GM20431 (cell line): ENCODE measurements around the gene GPR3.
"Not testable (repeated sequence)": the region's sequence is repeated elsewhere in the genome, so short reads cannot be mapped to it uniquely, and the experiment has no call there.

Experiments
- in situ Hi-C: fragments of 300-500 bp; cut with MseI, MboI; formaldehyde crosslinking; loops from one replicate; pipeline ENCODE4 v1.15.0; 2020; ENCODE audit warnings: low sequenced_read_pairs; ENCODE audit not compliant: unreplicated experiment

GPR3 gene

GRCh38 chr1:27374362-27375086, 17.9 kb upstream of the GPR3 start, which contains the start of gene FCN3:
TSS of gene FCN3 (minus strand) at chr1:27374824. CDS start at chr1:27374818, 6 bp downstream.
- in situ Hi-C loops: no loop called here

DNA sequence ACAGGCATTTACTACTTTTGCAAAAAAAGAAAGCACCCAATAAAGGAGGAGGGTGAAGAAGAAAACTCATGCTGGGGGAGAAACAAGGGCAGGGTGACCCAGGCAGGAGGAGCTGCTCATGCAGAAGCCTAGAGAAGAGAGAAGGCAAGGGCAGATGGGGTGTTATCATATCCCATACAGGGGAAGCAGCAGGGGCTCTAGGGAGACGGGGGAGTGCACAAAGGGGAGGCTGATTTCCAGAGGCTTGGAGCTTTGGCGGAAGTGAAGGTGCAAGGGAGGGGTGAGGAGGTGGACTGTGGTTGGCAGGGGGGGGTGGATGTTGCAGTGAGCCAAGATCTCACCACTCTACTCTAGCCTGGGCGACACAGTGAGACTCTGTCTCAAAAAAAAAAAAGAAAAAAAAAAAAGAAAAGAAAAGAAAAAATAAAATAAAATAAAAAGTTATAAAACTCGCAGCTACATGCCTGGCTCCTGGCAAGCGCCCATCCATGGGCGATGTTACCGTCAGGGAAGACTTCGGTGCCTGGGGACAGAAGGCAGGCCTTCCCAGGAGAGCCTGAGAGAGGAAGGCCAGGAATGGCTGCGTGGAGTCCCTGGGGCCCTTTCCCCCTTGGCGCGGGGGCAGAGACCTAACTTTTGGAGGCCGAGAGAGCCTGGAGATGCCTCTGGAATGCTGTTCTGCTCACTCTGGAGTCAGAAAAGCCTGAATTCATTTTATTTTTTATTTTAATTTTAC, 14.5 kb upstream of the GPR3 start:
- in situ Hi-C loops: no loop called here

DNA sequence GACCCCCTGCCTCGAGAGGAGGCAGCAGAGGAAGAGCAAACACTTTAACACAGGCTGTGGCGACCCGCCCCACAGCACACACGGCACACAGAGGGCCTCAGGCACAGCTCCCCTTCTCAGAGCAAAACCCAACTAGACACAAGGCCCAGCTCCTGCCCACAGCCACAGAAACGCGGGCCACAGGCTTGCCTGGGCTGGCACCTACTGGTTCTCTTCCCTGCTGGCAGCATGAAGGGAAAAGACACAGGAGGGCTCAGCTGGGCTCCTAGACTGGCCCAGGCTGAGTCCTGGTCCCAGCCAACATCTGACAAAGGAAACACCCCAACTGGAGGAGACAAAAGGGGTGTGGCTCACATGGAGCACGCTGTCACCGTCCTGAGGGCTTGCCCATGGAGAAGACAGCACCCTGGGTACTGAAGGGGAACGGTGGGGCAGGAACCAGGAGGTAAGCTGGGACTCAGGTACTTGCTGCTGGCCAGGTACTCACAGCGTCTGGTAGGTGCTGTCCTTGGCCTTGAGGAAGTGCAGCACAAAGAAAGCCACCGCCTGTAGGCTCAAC, 12.8 kb upstream of the GPR3 start:
- in situ Hi-C loops: no loop called here

- in situ Hi-C loops: no loop called here
Observed at GRCh38 chr1:27380224-27380623, 12.2 kb upstream of the GPR3 start.

DNA sequence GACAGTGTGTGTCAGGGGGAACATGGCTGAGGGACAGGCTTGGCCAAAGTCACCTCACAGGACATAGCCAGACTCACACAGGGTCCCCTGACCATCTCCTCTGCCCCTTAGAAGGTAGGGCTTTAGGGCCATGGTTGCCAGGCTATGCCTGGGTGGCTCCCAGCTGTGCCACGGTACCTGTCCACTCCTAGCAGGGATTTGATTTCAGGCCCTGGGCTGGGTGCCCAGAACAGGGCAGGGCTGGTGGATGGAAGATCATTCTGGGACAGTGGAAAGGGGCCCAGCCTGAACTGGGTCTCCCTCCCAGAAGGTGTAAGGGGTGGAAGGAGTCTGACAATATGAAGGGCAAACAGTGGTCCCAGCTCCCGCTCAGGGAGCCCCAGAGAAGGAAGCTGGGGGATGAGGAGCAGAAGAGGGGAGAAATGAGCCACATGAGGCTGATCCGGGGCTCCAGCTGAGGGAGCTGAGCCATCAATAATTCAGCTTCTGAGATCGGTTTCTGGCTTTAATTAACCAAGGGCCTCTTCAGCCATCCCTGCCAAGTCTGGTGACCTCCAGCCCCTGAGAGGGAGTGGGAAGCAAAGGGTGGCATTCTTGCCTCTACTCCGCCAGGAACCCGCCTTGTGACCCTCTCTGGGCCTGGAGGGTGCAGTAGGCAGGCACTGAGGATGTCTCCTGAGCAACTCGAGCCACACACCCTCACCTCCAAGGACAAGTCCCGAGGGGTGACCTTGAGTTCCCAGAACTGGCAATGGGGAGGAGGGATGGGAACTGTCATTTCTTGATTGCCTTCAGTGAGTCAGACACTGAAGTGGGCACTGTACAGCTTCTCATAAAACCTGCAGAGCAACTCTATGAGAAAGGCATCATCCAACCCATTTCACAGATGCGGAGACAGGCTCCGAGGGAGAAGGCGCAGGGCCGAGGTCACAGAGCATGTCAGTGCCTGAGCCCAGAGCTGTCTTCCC, 11.4 kb upstream of the GPR3 start:
- in situ Hi-C loops: no loop called here

GRCh38 chr1:27381969-27382762, 10.3 kb upstream of the GPR3 start:
- in situ Hi-C loops: no loop called here

DNA sequence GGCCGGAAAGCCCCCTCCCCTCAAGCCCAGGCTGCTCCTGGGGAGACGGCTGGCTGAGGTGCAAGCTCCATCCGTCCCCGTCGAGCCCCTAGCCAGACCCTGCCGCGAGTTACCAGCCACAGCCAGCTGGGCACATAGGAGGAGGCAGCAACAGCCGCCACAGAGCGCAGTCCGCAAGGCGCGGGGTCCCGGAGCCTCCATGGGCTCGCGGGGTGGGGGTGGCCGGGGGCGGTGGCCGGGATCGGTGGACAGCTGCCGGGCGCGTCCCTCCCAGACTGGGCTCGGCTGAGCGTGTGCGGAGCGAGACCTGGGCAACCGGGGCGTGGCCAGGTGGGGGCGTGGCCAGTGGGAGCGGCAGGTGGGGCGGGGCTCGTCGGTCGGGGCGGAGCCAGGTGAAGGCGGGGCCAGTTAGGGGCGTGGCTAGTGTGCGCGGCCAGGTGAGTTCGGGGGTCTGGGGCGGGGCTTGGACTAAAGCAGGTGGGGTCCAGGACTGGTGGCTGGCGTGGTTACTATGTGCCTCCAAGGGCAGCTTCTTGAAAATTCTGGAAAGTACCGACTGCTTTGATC, 9.3 kb upstream of the GPR3 start, which contains the start of gene CD164L2:
TSS of gene CD164L2 (minus strand) at position 295 of the 567 bp plus-strand sequence. CDS start at position 201, 94 bp downstream.
- in situ Hi-C loops: no loop called here

DNA sequence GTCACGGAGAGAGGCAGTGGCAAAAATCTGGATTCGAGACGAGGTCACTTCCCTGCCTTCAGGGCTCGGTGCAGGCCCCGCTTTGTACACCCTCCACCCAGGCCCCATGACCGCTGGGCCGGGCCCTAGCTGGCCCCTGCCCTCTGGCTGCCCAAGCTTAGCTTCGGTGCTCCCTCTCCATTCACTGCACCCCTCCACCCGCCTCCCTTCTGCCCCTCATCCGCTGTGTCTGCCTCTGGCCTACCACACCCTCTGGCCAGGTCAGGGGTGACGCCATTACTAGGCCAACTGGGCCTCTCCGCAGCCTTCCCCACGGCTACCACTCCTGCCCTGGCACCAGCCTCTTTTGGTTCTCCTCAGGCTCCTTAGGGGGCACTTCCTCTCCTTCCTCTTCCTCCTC, 8.8 kb upstream of the GPR3 start:
- in situ Hi-C loops: no loop called here

GRCh38 chr1:27384797-27385196, 7.6 kb upstream of the GPR3 start:
- in situ Hi-C loops: not testable (repeated sequence)

GRCh38 chr1:27388337-27389005, 4.0 kb upstream of the GPR3 start:
- in situ Hi-C loops: no loop called here

DNA sequence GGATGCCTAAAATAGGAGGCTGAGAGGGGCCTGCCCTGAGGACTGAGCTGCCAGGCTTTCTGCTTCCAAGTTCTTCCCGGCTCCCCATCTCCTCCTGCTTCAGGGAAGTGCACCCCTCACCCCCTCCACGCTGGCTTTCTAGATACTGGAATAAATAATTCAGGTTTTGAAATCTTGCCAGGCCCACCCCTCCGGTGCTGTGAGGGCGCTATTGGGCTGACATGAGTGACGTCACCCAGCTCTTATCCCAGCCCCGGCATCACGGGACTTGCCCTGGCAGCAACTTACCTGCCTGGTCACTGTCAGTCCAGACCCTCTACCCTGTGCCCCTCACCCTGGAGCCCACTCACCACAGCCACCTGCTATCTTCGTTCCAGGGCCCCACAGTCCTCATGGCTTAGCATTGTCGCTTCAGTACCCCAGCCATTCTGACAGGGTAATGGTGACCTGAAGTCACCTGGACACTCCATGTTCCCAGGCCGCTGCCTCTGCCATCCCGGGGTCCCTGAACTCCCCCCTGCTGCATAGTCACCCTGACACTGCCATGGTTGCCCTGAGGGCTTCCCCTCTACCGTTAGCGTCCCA, 819 bp upstream of the GPR3 start:
- in situ Hi-C loops: loop anchor here (5.0 kb wide), 1 partner anchor 89 kb away; no protein-coding TSS in a partner anchor

DNA sequence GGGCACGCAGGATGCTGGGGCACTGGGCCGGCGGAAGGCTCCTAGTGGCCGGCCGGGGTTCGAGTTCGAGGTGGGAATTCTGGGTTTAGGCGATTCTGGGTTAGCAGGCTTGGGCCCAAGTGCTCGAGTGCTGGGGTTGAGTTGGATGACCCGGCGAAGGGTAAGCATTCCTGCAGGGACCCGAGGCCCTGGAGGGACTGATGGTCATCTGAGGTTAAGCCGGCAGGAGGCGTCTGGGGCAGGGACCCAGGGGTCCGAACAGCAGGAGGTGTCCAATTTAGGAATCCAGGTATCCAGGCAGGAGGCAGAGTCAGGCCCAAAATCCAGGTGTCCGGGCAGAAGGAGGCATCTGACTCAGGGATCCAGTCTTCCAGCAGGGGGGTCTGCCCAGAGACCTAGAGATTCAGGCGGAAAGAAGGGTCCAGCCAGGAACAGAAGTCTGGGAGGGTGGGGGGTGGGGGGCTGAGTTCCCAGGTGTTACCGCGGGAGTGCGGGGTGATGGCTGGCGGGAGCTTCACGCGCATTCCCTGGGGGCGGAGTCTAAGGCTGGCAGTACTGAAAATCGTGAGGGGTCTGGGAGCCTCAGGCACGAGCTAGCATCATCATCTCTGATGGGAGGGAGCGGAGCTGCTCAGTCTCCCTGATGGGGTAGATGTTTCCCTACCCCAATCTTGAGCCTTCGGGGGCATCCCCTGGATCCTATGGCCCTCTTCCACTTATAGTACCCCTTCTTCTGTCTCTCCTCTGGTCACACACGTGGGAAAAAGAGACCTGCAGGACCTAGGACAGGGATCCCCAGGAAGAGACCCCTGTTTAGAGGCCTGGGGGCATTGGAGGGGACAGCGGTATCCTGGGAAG, 585 bp downstream of the GPR3 start:
- in situ Hi-C loops: loop anchor here (5.0 kb wide), 1 partner anchor 91 kb away; no protein-coding TSS in a partner anchor

- in situ Hi-C loops: loop anchor here (5.0 kb wide), 1 partner anchor 91 kb away; no protein-coding TSS in a partner anchor
Observed at GRCh38 chr1:27393641-27394281, 1.3 kb downstream of the GPR3 start.

- in situ Hi-C loops: loop anchor here (5.0 kb wide), 1 partner anchor 92 kb away; no protein-coding TSS in a partner anchor
Observed at GRCh38 chr1:27394282-27394658, 1.8 kb downstream of the GPR3 start.

DNA sequence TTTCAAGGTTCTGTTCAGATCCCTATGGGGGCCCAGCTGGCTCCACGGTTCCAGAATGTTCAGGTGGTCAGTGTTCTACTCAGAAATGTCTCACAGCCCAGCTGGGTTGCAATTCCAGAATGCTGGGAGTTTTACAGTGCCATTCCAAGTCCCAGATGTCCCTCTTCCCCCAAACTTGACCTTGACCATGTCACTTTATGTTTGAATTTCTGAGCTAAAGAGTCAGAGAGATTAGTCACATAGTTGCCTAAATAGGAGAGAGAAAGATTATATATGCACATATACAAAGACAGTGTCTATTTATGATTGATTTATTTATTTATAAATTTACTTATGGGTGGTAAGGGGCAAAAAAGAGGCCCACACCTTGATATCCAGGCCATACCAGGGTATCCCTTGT, 2.5 kb downstream of the GPR3 start:
- in situ Hi-C loops: loop anchor here (5.0 kb wide), 1 partner anchor 93 kb away; no protein-coding TSS in a partner anchor

DNA sequence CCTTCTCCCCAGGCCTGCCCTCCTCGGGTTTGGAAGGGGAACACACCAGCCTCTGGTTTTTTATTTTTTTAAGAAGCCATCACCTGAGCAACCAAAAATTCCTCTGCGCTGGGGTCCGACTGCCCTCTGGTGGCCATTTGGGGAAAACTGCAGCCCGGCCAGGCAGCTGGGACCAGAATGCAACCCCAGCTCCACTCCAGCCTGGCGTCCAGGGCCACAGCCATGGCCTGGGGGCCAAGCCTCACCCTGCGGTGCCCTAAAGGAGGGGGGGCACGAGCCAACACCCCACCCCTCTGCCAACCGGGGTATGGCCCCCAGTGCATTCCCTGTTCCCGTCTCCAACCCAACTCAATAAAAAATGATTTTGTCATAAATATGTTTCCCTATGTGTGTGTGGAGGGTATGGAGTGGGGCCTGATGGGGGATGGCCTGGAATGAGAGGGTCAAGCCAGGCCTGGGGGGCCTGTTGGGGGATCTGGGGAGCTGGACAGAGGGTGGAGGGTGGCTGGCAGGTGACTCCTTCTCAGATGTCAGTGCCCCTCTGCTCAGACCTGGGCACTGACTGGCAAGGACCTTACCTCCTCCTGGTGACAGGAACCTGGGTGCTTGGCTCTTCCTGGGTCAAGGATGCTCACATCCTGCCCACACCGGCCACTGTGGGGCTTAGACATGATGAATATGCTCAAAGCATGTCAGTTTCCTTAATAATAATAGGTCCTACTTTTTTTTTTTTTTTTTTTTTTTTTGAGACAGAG, 3.2 kb downstream of the GPR3 start:
- in situ Hi-C loops: no loop called here
